T-helper 2 cell (primary cell): ENCODE data around the gene LRTM2.

Experiments
- DNase-seq, 5 experiments: peaks; one replicate each; pipeline versions ENCODE4 v3.0.0 to v3.0.0-alpha.2; 2012 to 2022

Gene LRTM2

DNA sequence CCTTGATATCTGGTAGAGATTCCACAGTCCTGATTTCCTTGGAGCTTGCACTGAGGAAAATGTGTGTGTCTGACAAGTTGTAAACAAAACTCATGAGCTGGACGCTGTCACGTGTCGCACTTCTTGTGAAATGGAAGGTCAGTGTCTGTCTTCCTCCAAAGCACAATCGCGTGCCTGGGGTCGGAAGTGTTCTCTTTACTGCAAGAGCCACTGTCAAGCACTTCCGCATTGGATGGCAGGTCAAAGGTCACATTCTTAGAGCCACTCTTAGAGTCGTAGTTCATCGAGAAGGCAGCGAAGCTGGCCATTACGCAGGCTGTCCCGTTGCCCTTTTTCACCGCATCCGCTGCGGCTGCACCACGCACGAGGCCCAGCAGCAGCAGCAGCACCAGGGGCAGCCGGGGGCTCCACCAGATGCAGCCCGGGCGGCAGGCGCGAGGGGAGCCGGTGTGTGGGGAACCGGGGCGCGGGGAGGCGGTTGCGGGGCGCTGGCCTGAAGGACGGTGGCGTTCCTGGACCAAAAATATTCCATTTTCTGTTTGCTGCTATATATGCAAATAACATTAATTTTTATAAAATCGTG is 45.0 kb downstream of the LRTM2 start:
- no peak for DNase-seq

DNA sequence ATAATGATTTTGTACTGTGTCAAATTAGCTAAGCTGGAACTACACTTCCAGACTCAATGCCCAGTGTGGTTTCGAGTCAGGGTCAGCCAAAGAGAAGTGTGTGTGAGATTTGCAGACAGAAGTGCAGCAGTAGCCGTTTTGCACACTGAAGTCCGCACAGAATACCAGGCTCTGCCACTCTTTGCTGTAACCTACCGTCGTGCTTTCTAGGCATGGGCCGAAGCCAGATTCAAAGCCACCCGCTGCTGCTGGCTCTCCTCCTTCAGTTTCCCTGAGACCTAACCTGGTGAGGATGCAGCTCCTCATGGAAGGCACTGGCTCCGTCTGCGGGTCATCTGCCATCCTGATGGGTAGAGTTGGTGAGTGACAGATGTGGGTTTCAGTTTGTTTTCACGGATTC is 48.8 kb downstream of the LRTM2 start:
- DNase-seq: no peak

GRCh38 chr12:1870086-1870485 is 49.7 kb downstream of the LRTM2 start:
- no peak for DNase-seq

DNA sequence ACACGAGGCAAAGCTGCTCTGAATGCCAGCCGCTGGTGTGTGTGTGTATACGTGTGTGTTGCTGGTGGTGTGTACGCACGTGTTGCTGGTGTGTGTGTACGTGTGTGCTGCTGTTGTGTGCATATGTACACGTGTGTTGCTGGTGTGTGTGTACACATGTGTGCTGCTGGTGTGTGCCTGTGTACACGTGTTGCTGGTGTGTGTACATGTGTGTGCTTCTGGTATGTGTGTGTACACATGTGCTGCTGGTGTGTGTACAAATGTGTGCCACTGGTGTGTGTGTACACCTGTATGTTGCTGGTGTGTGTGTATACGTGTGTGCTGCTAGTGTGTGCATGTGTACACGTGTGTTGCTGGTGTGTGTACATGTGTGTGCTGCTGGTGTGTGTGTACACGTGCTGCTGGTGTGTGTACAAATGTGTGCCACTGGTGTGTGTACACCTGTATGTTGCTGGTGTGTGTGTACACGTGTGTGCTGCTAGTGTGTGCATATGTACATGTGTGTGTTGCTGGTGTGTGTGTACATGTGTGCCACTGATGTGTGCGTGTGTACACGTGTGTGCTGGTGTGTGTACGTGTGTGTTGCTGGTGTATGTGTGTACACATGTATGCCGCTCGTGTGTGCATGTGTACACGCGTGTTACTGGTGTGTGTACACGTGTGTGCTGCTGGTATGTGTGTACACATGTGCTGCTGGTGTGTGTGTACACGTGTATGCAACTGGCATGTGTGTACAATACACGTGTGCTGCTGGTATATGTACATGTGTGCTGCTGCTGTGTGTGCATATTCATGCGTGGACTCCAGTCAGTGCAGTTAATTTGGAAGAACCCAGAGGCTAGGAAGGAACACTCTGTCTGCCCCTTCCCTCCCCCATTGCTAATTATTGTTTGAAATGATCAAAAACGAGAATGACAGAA is 50.9 kb downstream of the LRTM2 start:
- DNase-seq: no peak

DNA sequence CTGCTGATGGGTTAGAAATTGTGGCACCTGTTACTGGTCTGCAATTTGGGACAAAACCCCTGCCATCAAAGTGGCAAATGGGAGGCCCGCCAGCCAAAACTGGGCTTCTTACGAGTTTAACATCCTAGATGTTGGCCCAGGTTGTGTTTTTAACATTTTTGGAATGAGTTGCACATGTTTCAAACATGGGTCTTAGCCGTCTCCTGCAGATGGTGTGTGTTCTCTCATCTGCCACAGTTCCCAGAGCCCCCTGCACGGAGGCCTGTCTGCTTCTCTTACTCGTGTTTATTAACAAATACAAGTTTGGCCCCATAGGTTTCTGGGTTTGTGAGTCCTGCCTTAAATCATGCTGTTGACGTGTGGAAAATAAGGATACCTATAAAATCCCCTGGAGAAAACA is 51.6 kb downstream of the LRTM2 start:
- no peak for DNase-seq

GRCh38 chr12:1872448-1872847 is 52.1 kb downstream of the LRTM2 start:
- DNase-seq: no peak

GRCh38 chr12:1873531-1874510 is 53.5 kb downstream of the LRTM2 start:
- DNase-seq: no peak

GRCh38 chr12:1875608-1876007 is 55.2 kb downstream of the LRTM2 start:
- no peak for DNase-seq

GRCh38 chr12:1876086-1876485 is 55.7 kb downstream of the LRTM2 start:
- no peak for DNase-seq

DNA sequence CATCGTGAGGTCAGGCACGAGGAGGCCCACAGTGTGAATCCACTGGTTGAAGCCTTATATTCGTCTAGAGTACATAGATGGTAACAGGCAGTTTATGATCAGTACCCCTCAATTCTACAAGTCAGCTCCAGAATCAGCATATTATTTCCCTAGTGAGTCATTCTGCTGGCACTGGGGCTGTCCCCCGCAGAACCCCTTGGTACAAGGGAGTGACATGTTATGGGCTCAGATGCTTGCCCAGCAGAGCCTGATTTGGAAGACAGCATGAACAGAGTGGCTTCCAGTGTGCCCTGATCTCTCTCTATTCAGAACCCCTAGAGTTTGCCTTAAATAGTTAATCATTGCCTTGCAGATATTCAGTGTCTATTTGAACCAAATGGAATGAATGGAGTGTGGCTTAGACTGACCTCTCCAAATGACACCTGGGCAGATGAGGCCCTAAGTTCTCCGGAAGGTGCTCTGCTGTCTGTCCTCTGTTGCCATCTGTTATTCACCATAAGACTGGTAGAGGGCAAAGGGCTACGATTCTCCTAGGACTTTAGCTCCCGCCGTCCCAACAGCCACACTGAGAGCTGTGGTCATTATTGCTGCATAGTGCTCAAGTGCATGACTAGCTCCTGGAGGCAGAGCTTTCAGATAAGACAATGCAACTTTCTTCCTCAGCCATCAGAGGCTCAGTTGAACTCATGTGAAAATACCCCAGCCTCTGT is 57.0 kb downstream of the LRTM2 start:
- no peak for DNase-seq

DNA sequence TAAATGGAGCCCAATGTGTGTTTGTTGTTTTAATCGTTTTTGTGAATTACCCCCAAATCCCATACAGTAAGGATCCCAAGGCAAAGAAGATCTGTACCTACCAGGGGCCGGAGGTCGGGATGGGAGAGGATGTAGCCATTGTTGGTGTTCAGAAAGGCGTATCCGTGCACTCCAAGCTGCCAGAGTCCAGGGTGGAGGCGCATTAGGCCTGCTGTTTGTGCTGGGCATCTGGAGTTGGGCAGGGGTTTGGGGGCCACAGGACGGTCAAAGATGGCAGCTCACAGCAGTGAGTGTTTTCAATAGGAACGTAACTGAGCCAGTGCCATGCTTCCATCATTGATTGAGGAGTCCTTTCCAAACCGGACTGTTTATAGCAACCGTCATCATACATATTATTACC is 57.8 kb downstream of the LRTM2 start:
- DNase-seq: no peak

GRCh38 chr12:1878695-1879094 is 58.3 kb downstream of the LRTM2 start:
- DNase-seq: no peak

DNA sequence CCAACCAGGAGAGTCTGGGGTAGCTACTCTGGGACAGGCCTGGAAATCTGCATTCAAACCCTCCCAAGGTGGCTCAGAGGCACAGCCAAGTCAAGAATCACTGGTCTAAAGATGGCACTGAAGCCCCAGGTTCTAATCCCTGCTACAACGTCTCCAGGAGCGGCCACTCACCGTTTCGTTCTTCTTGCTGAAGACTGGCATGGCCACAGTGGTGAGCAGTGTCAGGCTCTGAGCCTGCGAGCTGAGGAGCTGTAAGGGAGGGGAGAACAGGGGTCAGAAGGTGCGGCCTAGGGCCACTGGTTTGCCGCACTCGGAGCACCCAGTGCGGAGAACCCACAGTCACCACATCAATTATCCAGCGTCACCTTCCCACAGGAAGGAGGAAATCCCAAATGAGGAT is 59.3 kb downstream of the LRTM2 start:
- DNase-seq: no peak

DNA sequence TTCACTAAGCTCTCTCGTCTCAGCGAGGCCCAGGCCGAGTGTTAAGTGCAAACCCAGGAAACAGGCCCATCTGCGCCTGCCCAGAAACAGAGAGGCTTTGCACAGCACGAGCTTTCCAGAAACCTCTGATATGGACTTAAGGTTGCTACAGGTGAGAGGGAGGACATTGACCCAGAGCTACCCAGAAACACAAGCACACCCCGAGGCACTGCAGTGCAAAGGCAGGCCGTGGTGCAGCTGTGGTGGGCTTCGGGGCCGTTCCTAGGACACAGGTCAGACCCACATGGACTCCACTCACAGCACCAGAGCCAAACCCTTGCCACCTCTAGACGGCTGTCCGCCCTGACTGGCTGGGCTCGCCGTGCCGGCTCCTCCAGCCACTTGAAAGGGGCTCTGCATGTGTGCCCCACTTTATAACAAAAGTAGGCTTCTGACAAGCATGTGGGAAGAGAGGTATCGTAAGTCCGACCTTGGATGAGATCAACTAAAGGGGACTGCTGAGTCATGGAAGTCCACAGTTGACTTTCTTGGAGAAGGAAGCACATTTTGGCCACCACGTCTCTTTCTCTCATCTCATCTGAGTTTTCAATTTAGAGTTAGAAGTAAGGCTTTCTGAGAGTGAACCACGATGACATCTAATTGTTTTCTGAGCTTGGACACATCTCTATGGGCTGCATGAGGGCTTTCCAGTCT is 59.9 kb downstream of the LRTM2 start:
- DNase-seq: no peak

- no peak for DNase-seq
These were observed 60.5 kb downstream of the LRTM2 start for GRCh38 chr12:1880876-1881275.

DNA sequence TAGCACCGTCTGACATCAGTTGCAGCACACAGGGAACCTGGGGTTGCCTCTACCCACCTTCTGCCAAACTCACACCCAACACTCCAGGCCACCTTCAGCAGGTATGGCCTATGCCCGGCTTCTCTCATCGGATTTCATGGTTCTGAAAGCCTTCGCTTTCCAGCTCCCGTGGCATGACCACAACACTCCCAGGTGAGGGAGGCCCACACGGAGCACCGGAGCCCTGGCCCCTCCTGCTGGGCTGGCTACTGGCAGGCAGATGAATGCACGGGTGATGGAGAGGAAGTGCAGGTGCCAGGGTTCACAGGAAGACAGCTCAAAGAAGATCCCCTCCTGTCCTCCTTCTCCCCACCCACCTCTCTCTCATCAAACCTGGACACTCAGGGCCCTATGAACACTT is 60.9 kb downstream of the LRTM2 start:
- no peak for DNase-seq

GRCh38 chr12:1881936-1882335 is 61.6 kb downstream of the LRTM2 start:
- no peak for DNase-seq

GRCh38 chr12:1882405-1882804 is 62.0 kb downstream of the LRTM2 start:
- no peak for DNase-seq

DNA sequence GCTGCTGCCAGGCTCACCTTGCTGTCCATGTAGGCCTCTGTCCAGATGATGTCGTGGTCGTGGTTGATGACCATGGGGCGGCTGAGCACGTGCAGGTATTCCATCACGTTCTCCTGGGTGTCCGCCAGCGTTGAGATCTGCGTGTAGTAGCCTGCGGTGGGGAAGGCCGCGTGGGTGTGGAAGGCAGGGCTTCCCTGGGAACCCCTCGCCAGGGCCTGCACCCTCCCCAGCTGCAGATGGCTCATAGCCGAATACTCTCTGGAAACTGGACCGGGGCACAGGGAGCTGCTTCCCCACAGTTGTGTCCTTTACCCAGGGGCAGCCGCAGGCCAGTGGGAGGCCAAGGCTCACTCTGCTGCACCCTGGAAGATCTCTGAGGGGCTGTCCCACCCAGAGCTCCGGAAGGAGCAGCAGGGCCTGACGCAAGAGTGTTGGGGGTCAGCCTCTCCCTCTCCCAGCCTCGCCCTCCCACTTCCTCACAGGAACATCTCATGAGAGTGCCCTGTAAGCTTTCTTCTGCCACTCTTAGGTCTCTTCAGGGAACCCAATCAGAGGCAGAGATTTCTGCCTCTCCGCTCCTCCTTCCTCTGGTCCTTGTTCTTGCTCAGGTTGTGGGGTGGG is 62.6 kb downstream of the LRTM2 start:
- DNase-seq: no peak

GRCh38 chr12:1883513-1883912 is 63.1 kb downstream of the LRTM2 start:
- DNase-seq: no peak

- no peak for DNase-seq
These were observed 64.3 kb downstream of the LRTM2 start for GRCh38 chr12:1884651-1885050.
